Fibroblast of the aortic adventitia (primary cell): ENCODE data around the gene RNF166. TPM values are rescaled to one million over a fixed set of nuclear protein-coding genes. Genes with fewer than 3 reads are reported as not detected.

Experiments
- DNase-seq: peaks from one replicate; pipeline ENCODE4 v3.0.0-alpha.2; 2010; ENCODE audit warnings: low read depth
- H3K4me3 ChIP-seq: 2 replicates; pipeline ENCODE4 v1.5.1; 2011; ENCODE audit warnings: low read depth, mild to moderate bottlenecking, control low read depth, low read length, moderate library complexity
- CTCF ChIP-seq: IDR thresholded peaks from 2 replicates; pipeline ENCODE4 v1.5.1; 2011; ENCODE audit warnings: mild to moderate bottlenecking, low read length, control low read depth, inconsistent platforms; ENCODE audit not compliant: insufficient read depth
- total RNA-seq: library from RNA; depleted of rRNA; stranded (reverse); fragments of >200 nt; gene quantifications from 2 replicates; pipeline ENCODE4 v1.2.3, GENCODE V29; 2012; ENCODE audit warnings: low replicate concordance

Gene RNF166
- total RNA-seq, 1 donor: 10.2 TPM

GRCh38 chr16:88700636-88701482 lies 5.3 kb downstream of the RNF166 start:
- no peak overlapping the region for H3K4me3 ChIP-seq
- DNase-seq: peak; percentile 61
- TF ChIP-seq CTCF: no peak

- H3K4me3 ChIP-seq: no peak overlapping the region
- DNase-seq: no peak
- TF ChIP-seq CTCF: no peak
Measured at GRCh38 chr16:88700322-88700635, 5.9 kb downstream of the RNF166 start.

- DNase-seq: no peak
- no peak overlapping the region for H3K4me3 ChIP-seq
- TF ChIP-seq CTCF: no peak
Measured at GRCh38 chr16:88699180-88699579, 7.0 kb downstream of the RNF166 start.

- no peak for DNase-seq
- TF ChIP-seq CTCF: no peak
- no peak overlapping the region for H3K4me3 ChIP-seq
Measured at GRCh38 chr16:88698646-88699045, 7.6 kb downstream of the RNF166 start.

- DNase-seq: no peak
- TF ChIP-seq CTCF: no peak
- no peak overlapping the region for H3K4me3 ChIP-seq
Measured at GRCh38 chr16:88697831-88698615, 8.2 kb downstream of the RNF166 start.

GRCh38 chr16:88697116-88697830 lies 8.9 kb downstream of the RNF166 start:
- DNase-seq: no peak
- no peak for TF ChIP-seq CTCF
- H3K4me3 ChIP-seq: no peak overlapping the region
